GM12875 (cell line): Measurements from ENCODE around the gene PTPRG.

Experiments used
- H3K4me3 ChIP-seq: one replicate; pipeline ENCODE4 v1.5.1; 2011; ENCODE audit warnings: low read depth, low read length, control low read depth
- TF ChIP-seq, protein P1 (sequence below): IDR thresholded peaks from 2 replicates; pipeline ENCODE4 v1.5.1; 2011; ENCODE audit warnings: low read depth, mild to moderate bottlenecking, control low read depth, inconsistent platforms, low read length, moderate library complexity, borderline replicate concordance; ENCODE audit not compliant: insufficient read depth

Gene PTPRG

DNA sequence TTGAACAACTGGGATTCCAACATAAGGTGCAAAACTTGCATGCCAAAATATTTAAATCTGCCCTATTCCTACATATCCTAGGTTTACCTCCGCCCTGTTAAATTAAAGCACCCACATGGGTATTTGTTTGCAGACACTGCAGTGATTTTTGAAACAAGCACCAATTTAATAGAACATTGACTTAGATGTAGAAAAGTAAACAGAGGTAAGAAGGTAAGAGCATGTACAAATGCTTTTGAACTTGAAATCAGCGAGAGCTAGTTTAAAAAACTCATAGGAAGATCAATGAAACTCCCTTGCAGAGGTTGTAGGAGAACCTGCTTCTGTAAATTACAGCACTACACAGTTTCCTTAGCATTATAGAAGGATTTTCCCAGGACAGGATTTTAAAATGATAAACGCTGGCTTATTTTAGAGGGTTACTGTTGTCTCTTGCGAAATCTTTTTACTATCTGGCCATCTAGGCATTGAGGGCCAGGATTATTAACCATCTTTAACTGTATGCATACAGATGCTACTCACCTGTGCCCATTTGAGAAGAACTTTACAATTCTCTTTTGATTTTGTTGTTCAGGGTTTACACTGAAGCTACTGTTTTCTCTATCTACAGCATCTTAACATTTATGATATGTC lies 527.2 kb downstream of the PTPRG start:
- H3K4me3 ChIP-seq: no peak overlapping the region
- TF ChIP-seq, protein P1, sequence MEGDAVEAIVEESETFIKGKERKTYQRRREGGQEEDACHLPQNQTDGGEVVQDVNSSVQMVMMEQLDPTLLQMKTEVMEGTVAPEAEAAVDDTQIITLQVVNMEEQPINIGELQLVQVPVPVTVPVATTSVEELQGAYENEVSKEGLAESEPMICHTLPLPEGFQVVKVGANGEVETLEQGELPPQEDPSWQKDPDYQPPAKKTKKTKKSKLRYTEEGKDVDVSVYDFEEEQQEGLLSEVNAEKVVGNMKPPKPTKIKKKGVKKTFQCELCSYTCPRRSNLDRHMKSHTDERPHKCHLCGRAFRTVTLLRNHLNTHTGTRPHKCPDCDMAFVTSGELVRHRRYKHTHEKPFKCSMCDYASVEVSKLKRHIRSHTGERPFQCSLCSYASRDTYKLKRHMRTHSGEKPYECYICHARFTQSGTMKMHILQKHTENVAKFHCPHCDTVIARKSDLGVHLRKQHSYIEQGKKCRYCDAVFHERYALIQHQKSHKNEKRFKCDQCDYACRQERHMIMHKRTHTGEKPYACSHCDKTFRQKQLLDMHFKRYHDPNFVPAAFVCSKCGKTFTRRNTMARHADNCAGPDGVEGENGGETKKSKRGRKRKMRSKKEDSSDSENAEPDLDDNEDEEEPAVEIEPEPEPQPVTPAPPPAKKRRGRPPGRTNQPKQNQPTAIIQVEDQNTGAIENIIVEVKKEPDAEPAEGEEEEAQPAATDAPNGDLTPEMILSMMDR: no peak

DNA sequence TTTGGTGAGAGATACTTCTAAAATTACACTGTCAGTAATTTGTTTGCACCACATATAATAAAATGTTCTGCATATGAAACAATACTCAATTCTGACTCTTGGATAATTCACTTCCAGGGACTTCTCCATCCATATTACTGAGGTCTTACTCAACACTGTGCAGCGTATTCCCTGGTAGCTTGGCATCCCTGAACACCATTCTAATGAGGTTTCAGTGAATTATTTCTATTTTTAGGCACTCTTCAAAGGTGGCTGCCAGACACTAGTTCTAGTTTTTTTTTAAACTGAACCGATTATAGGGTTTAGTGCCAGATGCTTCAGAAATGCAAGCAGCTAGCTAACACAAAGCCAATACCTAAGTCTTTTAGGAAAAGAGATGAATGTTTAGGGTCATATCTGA lies 528.7 kb downstream of the PTPRG start:
- no peak overlapping the region for H3K4me3 ChIP-seq
- TF ChIP-seq, protein P1: no peak

DNA sequence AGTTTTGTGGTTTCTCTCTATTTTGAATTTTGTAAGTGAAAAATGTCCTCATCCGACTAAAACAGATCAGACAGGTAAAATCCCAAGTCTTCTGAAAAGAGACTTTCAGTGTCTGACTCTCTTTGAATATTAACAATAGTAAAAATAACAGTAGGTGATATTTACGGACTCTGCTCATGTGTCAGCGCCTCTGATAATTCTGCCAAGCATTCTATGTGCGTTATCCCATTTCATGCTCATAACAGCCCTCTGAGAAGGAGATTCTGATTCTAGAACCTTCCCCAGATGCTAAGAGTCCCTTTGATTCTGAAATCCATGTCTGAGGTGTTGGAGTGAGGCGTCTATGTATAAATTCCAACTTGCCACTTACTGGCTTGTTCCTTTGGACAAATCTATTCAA lies 529.1 kb downstream of the PTPRG start:
- TF ChIP-seq, protein P1: no peak
- H3K4me3 ChIP-seq: no peak overlapping the region

DNA sequence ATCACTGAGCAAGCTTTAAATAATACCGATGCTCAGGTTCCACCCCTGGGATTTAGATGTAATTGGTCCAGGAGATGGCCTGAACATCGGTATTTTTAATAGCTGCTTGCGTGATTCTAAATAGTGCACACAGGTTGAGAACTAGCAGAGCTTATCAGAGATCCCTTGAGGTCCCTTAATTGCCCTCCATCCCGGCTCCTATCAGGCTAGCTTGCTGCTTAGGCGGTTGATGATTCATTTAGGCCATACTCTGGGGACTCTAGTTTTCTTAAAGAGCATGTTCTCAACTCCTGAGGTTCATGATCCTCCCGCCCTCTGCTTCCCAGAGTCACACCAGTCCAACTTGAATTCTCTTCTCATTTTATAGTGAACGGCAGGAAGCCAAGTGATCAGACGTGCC lies 531.7 kb downstream of the PTPRG start:
- no peak overlapping the region for H3K4me3 ChIP-seq
- TF ChIP-seq, protein P1: no peak

DNA sequence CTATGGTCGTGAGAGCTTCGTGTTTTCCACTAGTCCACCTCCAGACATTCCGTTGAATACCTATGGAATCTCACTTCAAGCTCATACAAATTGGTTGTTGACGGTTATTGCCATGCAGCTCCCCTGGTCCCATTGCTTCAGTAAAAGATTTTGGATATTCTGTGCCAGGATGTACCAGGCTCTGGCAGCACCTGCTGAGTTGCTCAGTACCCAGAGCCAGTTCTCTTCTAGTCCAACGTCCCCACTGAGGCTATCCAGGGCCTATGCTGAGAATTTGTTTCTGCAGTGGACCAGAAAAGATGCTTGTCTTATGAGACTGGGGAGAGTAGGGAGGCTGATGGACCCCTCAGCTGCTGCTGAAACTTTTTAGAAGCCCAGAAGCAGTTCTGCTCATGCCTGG lies 533.1 kb downstream of the PTPRG start:
- H3K4me3 ChIP-seq: no peak overlapping the region
- TF ChIP-seq, protein P1: no peak

DNA sequence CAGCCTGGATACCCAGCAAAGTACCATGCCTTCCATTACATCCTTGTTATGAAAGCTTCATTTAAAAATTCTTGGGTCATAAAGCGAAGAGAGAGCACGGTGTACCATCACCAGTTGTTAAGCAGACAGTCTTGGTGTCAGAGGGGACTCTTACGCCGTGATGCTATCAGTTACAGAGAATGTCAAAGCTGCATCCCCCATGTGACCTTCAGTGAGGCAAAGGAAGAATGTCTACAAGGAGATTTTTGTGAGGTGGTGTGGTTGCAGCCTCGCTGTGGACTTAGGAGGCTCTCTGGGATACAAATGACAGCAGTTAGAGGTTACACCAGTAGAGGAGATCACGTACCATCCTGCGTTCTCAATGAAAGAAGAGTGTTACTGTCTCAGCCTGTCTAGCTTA lies 533.7 kb downstream of the PTPRG start:
- TF ChIP-seq, protein P1: no peak

DNA sequence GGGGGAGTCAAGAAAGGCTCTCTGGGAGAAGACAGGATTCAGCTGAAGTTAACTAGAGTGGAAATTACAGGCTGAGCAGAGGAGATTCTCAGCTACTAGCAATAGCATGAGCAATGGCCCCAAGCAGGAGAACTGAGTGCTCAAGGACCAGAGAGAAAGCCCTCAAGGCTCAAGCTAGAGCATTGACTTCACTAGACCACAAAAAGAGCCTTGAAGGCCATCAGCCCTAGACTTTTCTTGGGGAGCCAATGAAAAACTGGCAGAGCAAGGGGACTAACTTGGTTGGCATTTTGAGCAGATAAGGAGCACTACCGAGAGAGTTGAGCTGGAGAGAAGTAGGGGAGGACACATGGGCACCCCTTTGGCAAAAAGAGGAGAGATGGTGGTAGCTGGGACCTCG lies 534.4 kb downstream of the PTPRG start:
- no peak overlapping the region for H3K4me3 ChIP-seq
- TF ChIP-seq, protein P1: no peak

More for the DNA sequence above, 533.7 kb downstream of the PTPRG start:
- H3K4me3 ChIP-seq: no peak overlapping the region
